ENCODE measurements around the gene RECQL.

- TF ChIP-seq CTCF (IDR thresholded peaks at IDR 0.05): no peak
- no peak for TF ChIP-seq POLR2AphosphoS5 (IDR thresholded peaks at IDR 0.05; ENCODE audit: insufficient read depth in 1 of 2, low read depth in 1 of 2)
Observed at GRCh38 chr12:21478756-21479455, 22.5 kb downstream of the RECQL start.

All from vagina (tissue), 2 donors.